Ovary (tissue), 3 donors: ENCODE results near the gene PDE4D.

Experiments
- CTCF ChIP-seq, 3 donors: fragments of 450-650 bp in 2 of 3; fragments of 200-600 bp in 1 of 3; IDR thresholded peaks; one replicate each; pipeline versions ENCODE4 v1.5.1 to v1.8.0; 2016 to 2022; ENCODE audit warnings: antibody characterized with exemption in 3 of 3, mild to moderate bottlenecking in 1 of 3
- POLR2A ChIP-seq: fragments of 450-650 bp; IDR thresholded peaks from one replicate; pipeline ENCODE4 v1.6.1; 2017; ENCODE audit warnings: antibody characterized with exemption, mild to moderate bottlenecking, moderate library complexity
- donor health status: DM: no; HTN: no; CAD: no.

GRCh38 chr5:59102437-59102836 lies 791.1 kb downstream of the PDE4D start:
- TF ChIP-seq CTCF (IDR thresholded peaks at IDR 0.05) (no peak), POLR2A (no peak)
